Measurements from ENCODE around the gene BEGAIN.

Gene BEGAIN

DNA sequence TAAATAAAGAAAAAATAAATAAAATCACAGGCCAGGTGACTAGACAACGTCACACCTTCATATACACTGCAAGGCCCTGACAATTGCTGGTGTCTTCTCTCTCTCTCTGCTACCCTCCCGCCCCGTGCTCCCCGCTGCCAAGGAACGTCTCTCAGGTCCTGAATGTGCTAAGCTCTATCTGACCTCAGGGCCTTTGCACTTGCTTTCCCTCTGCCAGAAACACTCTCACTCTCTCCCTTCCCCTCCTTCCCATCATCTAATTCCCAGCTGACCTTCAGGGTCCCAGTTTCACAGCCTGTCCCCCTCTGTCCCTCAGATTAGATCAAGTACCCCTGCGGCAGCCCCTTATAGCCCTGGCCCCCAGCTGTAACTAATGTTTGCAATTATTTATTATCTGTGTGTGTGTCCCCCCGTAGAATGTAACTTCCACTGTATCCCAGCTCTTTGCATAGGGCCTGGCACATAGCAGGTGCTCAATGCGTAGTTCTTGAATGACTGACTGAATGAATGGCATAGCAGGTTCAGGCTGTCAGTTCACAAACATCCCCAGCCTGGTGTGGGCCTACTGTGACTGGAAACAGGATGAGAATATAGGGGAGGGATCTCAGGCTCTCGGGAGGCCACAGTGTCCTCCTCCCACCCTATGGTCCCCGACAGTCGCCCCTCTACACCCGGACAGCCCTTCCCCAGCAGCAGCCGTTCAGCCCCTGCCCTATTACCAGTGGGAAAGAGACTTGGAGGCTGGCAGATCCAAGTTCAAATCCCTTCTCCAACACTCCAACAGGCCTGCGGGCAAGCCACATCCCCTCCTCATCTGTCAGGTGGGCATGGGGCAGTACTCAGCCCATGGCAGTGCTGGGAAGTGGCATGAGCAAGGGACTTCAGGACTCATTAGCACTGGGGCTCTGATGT, 6.6 kb downstream of the BEGAIN start:
- no peak for DNase-seq (ENCODE audit: extremely low read depth, low read depth)
- TF ChIP-seq, protein P1, sequence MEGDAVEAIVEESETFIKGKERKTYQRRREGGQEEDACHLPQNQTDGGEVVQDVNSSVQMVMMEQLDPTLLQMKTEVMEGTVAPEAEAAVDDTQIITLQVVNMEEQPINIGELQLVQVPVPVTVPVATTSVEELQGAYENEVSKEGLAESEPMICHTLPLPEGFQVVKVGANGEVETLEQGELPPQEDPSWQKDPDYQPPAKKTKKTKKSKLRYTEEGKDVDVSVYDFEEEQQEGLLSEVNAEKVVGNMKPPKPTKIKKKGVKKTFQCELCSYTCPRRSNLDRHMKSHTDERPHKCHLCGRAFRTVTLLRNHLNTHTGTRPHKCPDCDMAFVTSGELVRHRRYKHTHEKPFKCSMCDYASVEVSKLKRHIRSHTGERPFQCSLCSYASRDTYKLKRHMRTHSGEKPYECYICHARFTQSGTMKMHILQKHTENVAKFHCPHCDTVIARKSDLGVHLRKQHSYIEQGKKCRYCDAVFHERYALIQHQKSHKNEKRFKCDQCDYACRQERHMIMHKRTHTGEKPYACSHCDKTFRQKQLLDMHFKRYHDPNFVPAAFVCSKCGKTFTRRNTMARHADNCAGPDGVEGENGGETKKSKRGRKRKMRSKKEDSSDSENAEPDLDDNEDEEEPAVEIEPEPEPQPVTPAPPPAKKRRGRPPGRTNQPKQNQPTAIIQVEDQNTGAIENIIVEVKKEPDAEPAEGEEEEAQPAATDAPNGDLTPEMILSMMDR (IDR thresholded peaks at IDR 0.05; ENCODE audit: low read depth, low read length) = no peak

DNA sequence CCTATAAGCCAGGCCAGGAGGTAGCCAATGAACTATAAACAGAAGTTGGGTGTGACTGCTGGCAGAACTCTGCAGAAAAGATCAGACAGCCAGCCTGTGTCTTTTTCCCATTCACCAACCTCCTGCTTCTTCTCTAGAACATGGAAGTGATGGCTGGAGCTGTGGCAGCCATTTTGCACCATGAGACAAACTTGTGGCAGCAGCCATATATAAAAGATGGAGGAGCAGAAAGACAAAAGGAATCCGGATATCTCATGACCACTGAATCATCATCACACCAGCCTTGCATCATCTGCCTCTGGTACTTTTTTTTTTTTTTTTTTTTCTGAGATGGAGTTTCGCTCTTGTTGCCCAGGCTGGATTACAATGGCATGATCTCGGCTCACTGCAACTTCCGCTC, 8.7 kb downstream of the BEGAIN start:
- TF ChIP-seq, protein P1 (IDR thresholded peaks at IDR 0.05; ENCODE audit: low read depth, low read length) = no peak
- no peak for DNase-seq (ENCODE audit: extremely low read depth, low read depth)

DNA sequence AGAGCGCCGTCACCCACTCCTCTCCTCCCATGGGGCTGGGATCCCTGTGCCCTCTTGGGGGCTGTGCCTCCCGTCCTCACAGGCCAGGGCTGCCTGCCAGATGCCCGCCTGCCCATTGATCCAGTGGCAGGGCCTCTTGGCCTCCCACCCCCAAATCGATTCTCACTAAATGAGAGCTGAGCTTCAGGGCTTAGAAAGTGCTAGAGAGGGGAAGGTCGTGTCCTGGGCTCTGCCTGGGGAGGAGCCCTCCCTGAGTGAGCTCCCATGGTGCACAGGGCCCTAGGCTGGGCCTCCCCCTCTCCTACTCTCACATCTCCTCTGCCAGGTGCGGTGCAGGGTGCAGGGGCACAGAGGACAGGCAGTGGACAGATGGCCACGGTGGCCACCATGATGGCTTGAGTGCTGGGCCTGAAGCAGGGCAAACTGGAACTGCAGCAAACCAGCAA, 9.2 kb downstream of the BEGAIN start:
- TF ChIP-seq, protein P1 (IDR thresholded peaks at IDR 0.05; ENCODE audit: low read depth, low read length) = no peak
- no peak for DNase-seq (ENCODE audit: extremely low read depth, low read depth)

DNA sequence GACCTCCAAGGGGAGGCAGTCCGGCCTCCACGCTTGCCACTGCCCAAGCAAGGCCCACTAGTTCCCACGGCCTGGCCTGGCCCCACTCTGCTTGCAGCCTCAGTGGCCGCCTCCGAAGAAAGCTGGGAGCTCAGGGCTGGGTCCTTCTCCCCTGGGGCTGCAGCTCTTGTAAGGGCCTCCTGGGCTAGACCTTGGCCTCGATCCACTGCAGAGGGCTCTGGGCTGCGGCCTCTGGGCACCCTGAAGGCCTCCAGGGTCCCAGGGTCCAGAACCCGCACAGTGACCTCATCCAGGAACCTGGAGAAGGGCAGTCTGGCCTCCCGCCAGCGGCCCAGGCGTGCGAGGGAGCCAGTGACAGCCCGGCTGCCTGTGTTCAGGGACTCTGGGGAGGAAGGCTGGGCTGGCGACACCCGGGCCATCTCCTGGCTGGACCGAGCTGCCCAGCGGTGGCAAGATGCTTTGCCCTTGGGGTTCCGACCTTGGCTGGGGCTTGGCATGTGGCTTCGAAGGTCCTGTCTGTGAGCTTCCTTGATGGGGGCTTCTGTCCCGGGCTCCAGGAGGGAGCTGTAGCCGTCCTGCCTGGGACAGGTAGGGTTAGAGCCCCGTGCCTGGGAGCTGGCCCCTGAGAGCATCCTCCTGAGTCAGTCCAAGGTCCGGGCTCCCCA, 9.8 kb downstream of the BEGAIN start:
- TF ChIP-seq, protein P1 (IDR thresholded peaks at IDR 0.05; ENCODE audit: low read depth, low read length) = no peak
- no peak for DNase-seq (ENCODE audit: extremely low read depth, low read depth)

DNA sequence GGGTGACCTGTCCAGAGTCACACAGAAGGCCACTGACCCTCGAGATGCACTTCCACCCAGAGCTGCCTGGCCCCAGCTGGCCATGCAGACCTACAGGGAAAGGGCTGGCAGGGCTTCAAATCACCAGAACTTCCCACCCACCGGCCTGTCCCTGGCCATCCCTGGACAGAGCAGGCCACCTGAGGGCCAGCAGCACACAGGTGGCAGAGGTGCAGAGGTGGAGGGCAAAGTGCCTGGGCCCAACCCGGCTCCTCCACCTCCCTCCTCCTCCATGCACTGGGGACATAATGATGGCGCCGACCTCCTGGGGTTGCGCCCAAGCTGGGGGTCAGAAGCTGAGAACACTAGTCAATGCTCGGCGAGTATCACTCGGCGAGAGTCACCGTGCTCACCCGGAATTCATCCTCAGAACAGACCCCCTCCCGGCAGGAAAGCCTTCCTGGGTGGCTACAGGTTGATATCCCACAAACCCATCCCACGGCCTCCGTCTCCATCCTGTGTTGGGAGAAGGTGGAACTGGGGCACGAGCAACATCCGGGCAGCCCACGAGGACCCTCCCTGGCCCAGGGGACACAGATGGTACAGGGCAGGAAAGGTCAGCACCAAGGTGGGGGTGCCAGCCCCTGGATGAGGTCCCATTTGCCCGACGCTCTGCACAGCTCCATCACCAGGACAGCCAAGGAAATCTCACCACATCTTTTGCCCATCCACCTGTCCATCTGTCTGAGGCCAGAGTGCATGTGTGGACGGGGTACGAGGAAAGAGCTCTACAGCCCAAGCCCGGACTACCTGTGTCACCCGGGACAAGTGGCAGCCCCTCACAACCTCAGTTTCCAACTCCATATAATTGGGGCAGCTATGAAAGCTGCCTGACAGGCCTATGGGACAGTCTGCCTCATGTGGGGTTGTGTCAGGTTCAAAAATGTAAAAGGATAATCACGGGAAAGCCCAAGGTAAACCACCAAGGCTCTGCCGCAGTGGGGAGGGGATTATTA, 10.8 kb downstream of the BEGAIN start:
- DNase-seq (ENCODE audit: extremely low read depth, low read depth) = no peak
- TF ChIP-seq, protein P1 (IDR thresholded peaks at IDR 0.05; ENCODE audit: low read depth, low read length) = no peak

DNA sequence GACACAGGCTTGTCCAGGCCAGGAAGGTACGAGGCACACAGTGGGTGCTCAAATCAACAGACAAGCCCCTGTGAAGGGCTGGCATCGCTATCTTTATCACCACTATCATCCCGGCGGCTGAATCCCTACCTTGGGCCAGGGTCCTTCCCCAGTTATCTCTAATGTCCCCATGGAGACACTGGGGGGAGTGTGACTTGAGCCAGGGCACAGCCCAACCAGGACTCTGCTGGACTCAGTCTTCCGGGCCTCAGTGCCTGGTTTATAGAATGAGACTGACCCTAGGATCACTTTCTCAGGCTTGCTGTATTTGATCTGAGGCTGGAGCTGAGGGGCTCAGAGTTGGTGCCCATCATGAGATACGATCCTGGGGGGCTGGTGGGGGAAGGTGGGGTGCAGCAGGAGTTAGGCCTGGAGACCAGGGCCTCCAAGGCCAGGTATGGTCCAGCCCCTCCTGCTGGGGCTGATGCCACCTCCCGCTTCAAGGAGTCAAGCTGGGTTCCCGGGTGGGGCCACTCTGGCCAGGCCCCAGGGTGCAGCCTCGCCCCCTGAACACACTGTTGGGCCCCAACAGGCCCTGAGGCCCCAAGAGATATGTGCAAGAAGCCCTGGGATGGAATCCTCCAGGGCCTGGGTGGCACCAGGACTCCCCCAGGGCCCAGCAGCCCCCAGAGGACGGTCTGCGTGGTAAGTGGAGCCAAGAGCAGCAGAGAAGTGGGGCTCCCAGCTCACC, 11.8 kb downstream of the BEGAIN start:
- TF ChIP-seq, protein P1 (IDR thresholded peaks at IDR 0.05; ENCODE audit: low read depth, low read length) = no peak
- DNase-seq (ENCODE audit: extremely low read depth, low read depth) = no peak
